Dermis microvascular lymphatic vessel endothelial cell (primary cell): ENCODE results near the gene UBR4. TPM values are rescaled to one million over a fixed set of nuclear protein-coding genes. Genes with fewer than 3 reads are reported as not detected.
A peak's percentile ranks its signal among the peaks of the same experiment; 100 is the strongest.
"Not testable (repeated sequence)": the region's sequence is repeated elsewhere in the genome, so short reads cannot be mapped to it uniquely, and the experiment has no call there.

Experiments
- DNase-seq, 2 donors: peaks; one replicate each; pipeline versions ENCODE4 v3.0.0 to v3.0.0-alpha.2; 2010; ENCODE audit warnings: low read depth in 2 of 2
- total RNA-seq: library from RNA; depleted of rRNA; stranded (reverse); fragments of >200 nt; gene quantifications from 2 replicates; pipeline ENCODE4 v1.2.1, GENCODE V29; 2014

UBR4 gene
- total RNA-seq, 1 donor from 2014 or later, result 74.1 TPM

- no peak for DNase-seq
These were observed 10.2 kb upstream of the UBR4 start for GRCh38 chr1:19220080-19220846.

GRCh38 chr1:19219451-19219850 is 9.4 kb upstream of the UBR4 start:
- DNase-seq, result no peak

- not testable (repeated sequence) for DNase-seq
These were observed 6.5 kb upstream of the UBR4 start for GRCh38 chr1:19216585-19216984.

- DNase-seq, result no peak
These were observed 3.5 kb upstream of the UBR4 start for GRCh38 chr1:19213580-19213979.

- no peak for DNase-seq
These were observed 2.1 kb upstream of the UBR4 start for GRCh38 chr1:19212167-19212566.

GRCh38 chr1:19210772-19211549 is 895 bp upstream of the UBR4 start:
- peak in 1 of 2 donors; percentile 20 for DNase-seq

- DNase-seq, result peak in 1 of 2 donors; percentile 55
These were observed 552 bp downstream of the UBR4 start for GRCh38 chr1:19209439-19209989.

GRCh38 chr1:19208710-19209438 is 1.2 kb downstream of the UBR4 start:
- peak in 1 of 2 donors; percentile 54 for DNase-seq

GRCh38 chr1:19206947-19207346 is 3.1 kb downstream of the UBR4 start:
- peak in 1 of 2 donors; percentile 31 for DNase-seq

- no peak for DNase-seq
These were observed 4.2 kb downstream of the UBR4 start for GRCh38 chr1:19205845-19206244.

- no peak for DNase-seq
These were observed 4.7 kb downstream of the UBR4 start for GRCh38 chr1:19205403-19205802.

GRCh38 chr1:19204446-19205266 is 5.4 kb downstream of the UBR4 start:
- DNase-seq, result no peak

GRCh38 chr1:19203440-19203839 is 6.6 kb downstream of the UBR4 start:
- DNase-seq, result peak in 1 of 2 donors; percentile 62

- DNase-seq, result no peak
These were observed 7.7 kb downstream of the UBR4 start for GRCh38 chr1:19202396-19202795.

- DNase-seq, result no peak
These were observed 10.0 kb downstream of the UBR4 start for GRCh38 chr1:19199969-19200604.

GRCh38 chr1:19199329-19199968 is 10.6 kb downstream of the UBR4 start:
- no peak for DNase-seq

- DNase-seq, result no peak
These were observed 11.2 kb downstream of the UBR4 start for GRCh38 chr1:19198820-19199219.

GRCh38 chr1:19197845-19198244 is 12.2 kb downstream of the UBR4 start:
- DNase-seq, result no peak

- no peak for DNase-seq
These were observed 13.7 kb downstream of the UBR4 start for GRCh38 chr1:19196331-19196730.

GRCh38 chr1:19193004-19193403 is 17.1 kb downstream of the UBR4 start:
- DNase-seq, result peak in 1 of 2 donors; percentile 7
